ENCODE results near the gene DOC2A.

Gene DOC2A

GRCh38 chr16:29989111-29989858 lies 21.5 kb downstream of the DOC2A start:
- no peak for DNase-seq (ENCODE audit: low read depth in 2 of 2)

GRCh38 chr16:29988346-29989075 lies 22.3 kb downstream of the DOC2A start:
- no peak for DNase-seq (ENCODE audit: low read depth in 2 of 2)

GRCh38 chr16:29987371-29988085 lies 23.3 kb downstream of the DOC2A start:
- DNase-seq (ENCODE audit: low read depth in 2 of 2) = no peak

- DNase-seq (ENCODE audit: low read depth in 2 of 2) = no peak
Observed at GRCh38 chr16:29986931-29987330, 23.9 kb downstream of the DOC2A start.

GRCh38 chr16:29986231-29986630 lies 24.6 kb downstream of the DOC2A start:
- DNase-seq (ENCODE audit: low read depth in 2 of 2) = no peak

- DNase-seq (ENCODE audit: low read depth in 2 of 2) = no peak
Observed at GRCh38 chr16:29985271-29985811, 25.5 kb downstream of the DOC2A start.

- DNase-seq (ENCODE audit: low read depth in 2 of 2) = no peak
Observed at GRCh38 chr16:29984764-29985147, 26.1 kb downstream of the DOC2A start.

- DNase-seq (ENCODE audit: low read depth in 2 of 2) = no peak
Observed at GRCh38 chr16:29984137-29984763, 26.6 kb downstream of the DOC2A start.

- DNase-seq (ENCODE audit: low read depth in 2 of 2) = no peak
Observed at GRCh38 chr16:29983420-29984136, 27.2 kb downstream of the DOC2A start.

GRCh38 chr16:29982560-29983419 lies 28.0 kb downstream of the DOC2A start:
- DNase-seq (ENCODE audit: low read depth in 2 of 2) = no peak

- DNase-seq (ENCODE audit: low read depth in 2 of 2) = no peak
Observed at GRCh38 chr16:29978564-29979270, 32.1 kb downstream of the DOC2A start.

GRCh38 chr16:29978081-29978480 lies 32.7 kb downstream of the DOC2A start:
- no peak for DNase-seq (ENCODE audit: low read depth in 2 of 2)

GRCh38 chr16:29977063-29977825 lies 33.6 kb downstream of the DOC2A start:
- DNase-seq (ENCODE audit: low read depth in 2 of 2) = no peak

- DNase-seq (ENCODE audit: low read depth in 2 of 2) = no peak
Observed at GRCh38 chr16:29975811-29976511, 34.9 kb downstream of the DOC2A start.

GRCh38 chr16:29975134-29975538 lies 35.7 kb downstream of the DOC2A start:
- no peak for DNase-seq (ENCODE audit: low read depth in 2 of 2)

- no peak for DNase-seq (ENCODE audit: low read depth in 2 of 2)
Observed at GRCh38 chr16:29974291-29975133, 36.3 kb downstream of the DOC2A start.
